ENCODE measurements around the gene ART4. TPM values are rescaled to one million over a fixed set of nuclear protein-coding genes. Genes with fewer than 3 reads are reported as not detected.

Gene ART4
- total RNA-seq, 1 donor from 2014 or later = 5.0 TPM

GRCh38 chr12:14884458-14884878, 41.1 kb upstream of the ART4 start:
- Histone ChIP-seq H3K4me1 (peaks cover 39% of the 10 kb centered on the region), H3K27me3 (ENCODE audit: low read depth) (no peaks in the 10 kb centered on the region), H3K9me3 (replicated peaks) (no peaks in the 10 kb centered on the region), H3K27ac (replicated peaks) (peak overlapping the region; percentile 83), H3K4me3 (peak overlapping the region; percentile 62), H3K36me3 (peaks cover 22% of the 10 kb centered on the region)
- TF ChIP-seq, protein P1, sequence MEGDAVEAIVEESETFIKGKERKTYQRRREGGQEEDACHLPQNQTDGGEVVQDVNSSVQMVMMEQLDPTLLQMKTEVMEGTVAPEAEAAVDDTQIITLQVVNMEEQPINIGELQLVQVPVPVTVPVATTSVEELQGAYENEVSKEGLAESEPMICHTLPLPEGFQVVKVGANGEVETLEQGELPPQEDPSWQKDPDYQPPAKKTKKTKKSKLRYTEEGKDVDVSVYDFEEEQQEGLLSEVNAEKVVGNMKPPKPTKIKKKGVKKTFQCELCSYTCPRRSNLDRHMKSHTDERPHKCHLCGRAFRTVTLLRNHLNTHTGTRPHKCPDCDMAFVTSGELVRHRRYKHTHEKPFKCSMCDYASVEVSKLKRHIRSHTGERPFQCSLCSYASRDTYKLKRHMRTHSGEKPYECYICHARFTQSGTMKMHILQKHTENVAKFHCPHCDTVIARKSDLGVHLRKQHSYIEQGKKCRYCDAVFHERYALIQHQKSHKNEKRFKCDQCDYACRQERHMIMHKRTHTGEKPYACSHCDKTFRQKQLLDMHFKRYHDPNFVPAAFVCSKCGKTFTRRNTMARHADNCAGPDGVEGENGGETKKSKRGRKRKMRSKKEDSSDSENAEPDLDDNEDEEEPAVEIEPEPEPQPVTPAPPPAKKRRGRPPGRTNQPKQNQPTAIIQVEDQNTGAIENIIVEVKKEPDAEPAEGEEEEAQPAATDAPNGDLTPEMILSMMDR (IDR thresholded peaks at IDR 0.05; ENCODE audit: borderline replicate concordance) = no peak
- intact Hi-C loops (cut with micrococcal nuclease) = loop anchor here (5.0 kb wide), 1 partner anchor 37 kb away; no protein-coding TSS in a partner anchor
- peak; percentile 83 for DNase-seq

GRCh38 chr12:14883686-14884085, 40.4 kb upstream of the ART4 start:
- Histone ChIP-seq H3K9me3 (replicated peaks) (no peaks in the 10 kb centered on the region), H3K4me3 (peak overlapping the region; percentile 62), H3K27ac (replicated peaks) (peak overlapping the region; percentile 83), H3K36me3 (peaks cover 22% of the 10 kb centered on the region), H3K27me3 (ENCODE audit: low read depth) (no peaks in the 10 kb centered on the region), H3K4me1 (peaks cover 39% of the 10 kb centered on the region)
- no peak for DNase-seq
- TF ChIP-seq, protein P1 (IDR thresholded peaks at IDR 0.05; ENCODE audit: borderline replicate concordance) = no peak
- intact Hi-C loops (cut with micrococcal nuclease) = loop anchor here (5.0 kb wide), 1 partner anchor 36 kb away; no protein-coding TSS in a partner anchor

- no peaks in the 10 kb centered on the region for H3K27me3 ChIP-seq (ENCODE audit: low read depth)
- no peak overlapping the region for H3K4me3 ChIP-seq
- intact Hi-C loops (cut with micrococcal nuclease) = loop anchor here (5.0 kb wide), 1 partner anchor 34 kb away; no protein-coding TSS in a partner anchor
- peaks cover 29% of the 10 kb centered on the region for H3K4me1 ChIP-seq
- TF ChIP-seq, protein P1 (IDR thresholded peaks at IDR 0.05; ENCODE audit: borderline replicate concordance) = no peak
- H3K27ac ChIP-seq (replicated peaks) = no peak overlapping the region
- peaks cover 22% of the 10 kb centered on the region for H3K36me3 ChIP-seq
- DNase-seq = no peak
- no peaks in the 10 kb centered on the region for H3K9me3 ChIP-seq (replicated peaks)
Measured at GRCh38 chr12:14880890-14881453, 37.6 kb upstream of the ART4 start.

DNA sequence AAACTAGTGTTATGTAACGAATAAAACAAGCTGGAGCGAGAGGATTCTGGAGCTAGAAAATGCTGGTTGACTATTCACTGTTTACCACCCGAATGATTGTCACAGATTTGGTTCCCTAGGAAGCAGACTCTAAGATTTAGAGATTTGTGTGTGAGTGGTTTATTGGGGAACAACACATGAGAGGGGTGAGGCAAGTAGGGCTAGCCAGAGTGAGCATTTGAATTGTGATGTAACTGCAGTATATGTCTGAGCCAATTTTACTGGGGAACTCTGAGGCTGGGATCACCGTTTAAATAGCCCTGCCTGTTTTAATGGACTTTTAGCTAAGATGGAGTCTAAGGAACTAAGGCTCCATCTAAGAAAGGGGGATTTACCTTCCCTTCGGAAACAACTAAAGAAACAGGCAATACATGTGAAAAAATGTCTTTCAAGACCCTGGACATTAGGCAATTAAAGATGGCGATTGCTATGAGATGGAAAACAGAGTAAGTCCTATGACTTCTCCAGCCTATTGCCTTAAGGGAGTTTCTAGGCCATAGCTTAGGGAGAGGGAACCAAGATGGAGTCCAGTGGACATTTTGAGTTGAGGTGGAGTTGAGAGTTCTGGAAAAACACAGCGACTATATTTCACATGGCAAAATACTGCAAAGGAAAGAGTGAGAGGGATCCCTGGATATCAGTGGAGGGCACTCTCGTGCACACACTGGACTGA, 36.1 kb upstream of the ART4 start:
- Histone ChIP-seq H3K4me3 (no peak overlapping the region), H3K36me3 (peaks cover 22% of the 10 kb centered on the region), H3K27me3 (ENCODE audit: low read depth) (no peaks in the 10 kb centered on the region), H3K4me1 (peaks cover 13% of the 10 kb centered on the region), H3K27ac (replicated peaks) (peak overlapping the region; percentile 24), H3K9me3 (replicated peaks) (no peaks in the 10 kb centered on the region)
- DNase-seq = no peak
- TF ChIP-seq, protein P1 (IDR thresholded peaks at IDR 0.05; ENCODE audit: borderline replicate concordance) = no peak
- intact Hi-C loops (cut with micrococcal nuclease) = no loop called here

DNA sequence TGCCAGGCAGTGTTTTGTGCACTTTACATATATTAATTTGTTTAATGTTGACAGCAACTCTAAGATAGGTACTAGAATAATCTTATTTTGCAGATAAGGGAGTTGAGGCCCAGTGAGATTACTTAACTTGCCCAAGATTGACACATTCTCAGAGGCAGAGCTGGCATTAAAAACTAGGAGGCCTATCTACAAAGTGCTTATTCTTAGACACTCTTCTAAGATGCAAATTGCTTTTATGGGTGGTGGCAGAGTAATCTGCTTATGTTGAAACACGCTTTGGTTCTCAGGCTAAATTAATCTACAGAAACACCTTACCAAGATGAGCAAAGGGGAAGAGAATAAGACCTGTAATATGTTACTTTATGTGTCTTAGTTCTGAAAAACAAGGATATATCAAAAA, 35.2 kb upstream of the ART4 start:
- TF ChIP-seq, protein P1 (IDR thresholded peaks at IDR 0.05; ENCODE audit: borderline replicate concordance) = no peak
- DNase-seq = no peak
- Histone ChIP-seq H3K9me3 (replicated peaks) (no peaks in the 10 kb centered on the region), H3K27me3 (ENCODE audit: low read depth) (no peaks in the 10 kb centered on the region), H3K4me1 (peaks cover 11% of the 10 kb centered on the region), H3K27ac (replicated peaks) (no peak overlapping the region), H3K36me3 (peaks cover 22% of the 10 kb centered on the region), H3K4me3 (no peak overlapping the region)
- intact Hi-C loops (cut with micrococcal nuclease) = no loop called here

All from left ventricle myocardium inferior (tissue), 1 donor.